GM12874 (cell line): ENCODE measurements around the gene SHISAL2A.

Source experiments
- CTCF ChIP-seq: IDR thresholded peaks from 2 replicates; pipeline ENCODE4 v1.5.1; 2011; ENCODE audit warnings: low read depth, mild to moderate bottlenecking, control low read depth, low read length, moderate library complexity; ENCODE audit not compliant: insufficient read depth

SHISAL2A gene

GRCh38 chr1:52692697-52693096 lies 59.7 kb downstream of the SHISAL2A start:
- TF ChIP-seq CTCF, result no peak

- TF ChIP-seq CTCF, result no peak
These were observed 60.9 kb downstream of the SHISAL2A start for GRCh38 chr1:52693843-52694242.

- no peak for TF ChIP-seq CTCF
These were observed 62.7 kb downstream of the SHISAL2A start for GRCh38 chr1:52695627-52696026.

- no peak for TF ChIP-seq CTCF
These were observed 65.1 kb downstream of the SHISAL2A start, which contains the start of gene COA7 for GRCh38 chr1:52697795-52698674. TSS of gene COA7 (minus strand) at chr1:52698347. CDS start at chr1:52698326, 21 bp downstream.

GRCh38 chr1:52702886-52703787 lies 70.2 kb downstream of the SHISAL2A start:
- TF ChIP-seq CTCF, result no peak

- TF ChIP-seq CTCF, result no peak
These were observed 73.2 kb downstream of the SHISAL2A start for GRCh38 chr1:52706136-52706670.
